A673 (cell line): ENCODE results near the gene SRSF4. TPM values are rescaled to one million over a fixed set of nuclear protein-coding genes. Genes with fewer than 3 reads are reported as not detected.

Source experiments
- BruUV-seq: library from RNA; stranded (reverse); fragments of 400-500 nt; replicated peaks from 2 replicates; lab custom pipeline; 2021; lab: Mats Ljungman, UMichigan
- CTCF ChIA-PET: fragments of 300-600 bp; sonication (Branson Sonifier 250); formaldehyde crosslinking; loops from one replicate; lab custom pipeline; 2022; ENCODE audit warnings: antibody characterized with exemption; lab: Charles Lee
- POLR2A ChIA-PET: fragments of 300-600 bp; sonication (Branson Sonifier 250); formaldehyde crosslinking; loops from one replicate; lab custom pipeline; 2022; ENCODE audit warnings: antibody characterized with exemption; ENCODE audit not compliant: low non-redundant PET; lab: Charles Lee
- DNase-seq: peaks from one replicate; pipeline ENCODE4 v3.0.0-alpha.2; 2015; ENCODE audit warnings: low spot score
- H3K27ac ChIP-seq: fragments of 200-600 bp; sonication (generic); 2 replicates; pipeline ENCODE4 v1.5.1; 2016; ENCODE audit warnings: mixed run types, low read depth, mild to moderate bottlenecking, mixed read lengths, antibody characterized with exemption, low read length; ENCODE audit not compliant: poor library complexity, severe bottlenecking
- H3K27me3 ChIP-seq: fragments of 200-600 bp; sonication (generic); replicated peaks from 2 replicates; pipeline ENCODE4 v1.6.1; 2017; ENCODE audit warnings: mixed run types, low read depth, mild to moderate bottlenecking, mixed read lengths, antibody characterized with exemption, low read length; ENCODE audit not compliant: insufficient read depth, poor library complexity
- H3K36me3 ChIP-seq: fragments of 200-600 bp; sonication (generic); 2 replicates; pipeline ENCODE4 v1.6.1; 2016; ENCODE audit warnings: mixed run types, mild to moderate bottlenecking, mixed read lengths, antibody characterized with exemption, low read length; ENCODE audit not compliant: insufficient read depth, poor library complexity, severe bottlenecking
- H3K4me1 ChIP-seq: fragments of 200-600 bp; sonication (generic); 2 replicates; pipeline ENCODE4 v1.6.1; 2017; ENCODE audit warnings: mixed run types, mild to moderate bottlenecking, mixed read lengths, antibody characterized with exemption, low read length; ENCODE audit not compliant: insufficient read depth, poor library complexity, severe bottlenecking
- H3K4me3 ChIP-seq: fragments of 200-600 bp; sonication (generic); 2 replicates; pipeline ENCODE4 v1.5.1; 2016; ENCODE audit warnings: low read depth, mixed run types, mild to moderate bottlenecking, mixed read lengths, low read length; ENCODE audit not compliant: poor library complexity, severe bottlenecking
- H3K9me3 ChIP-seq: fragments of 200-600 bp; sonication (generic); 2 replicates; pipeline ENCODE4 v1.6.1; 2016; ENCODE audit warnings: mixed run types, low read depth, mild to moderate bottlenecking, mixed read lengths, antibody characterized with exemption, low read length; ENCODE audit not compliant: poor library complexity, severe bottlenecking
- CTCF ChIP-seq: fragments of 300-800, 200-600 bp; sonication (generic); conservative IDR thresholded peaks from 2 replicates; pipeline ENCODE4 v1.5.1; 2017; ENCODE audit warnings: low read depth, mild to moderate bottlenecking, antibody characterized with exemption, low read length, moderate library complexity, mixed read lengths
- EZH2 ChIP-seq: fragments of 200-600 bp; sonication (generic); IDR thresholded peaks from 2 replicates; pipeline ENCODE4 v1.6.1; 2017; ENCODE audit warnings: borderline replicate concordance, low read depth, mild to moderate bottlenecking, mixed read lengths, antibody characterized with exemption, low read length; ENCODE audit not compliant: poor library complexity, severe bottlenecking
- intact Hi-C: fragments of 100-400 bp; cut with micrococcal nuclease; formaldehyde crosslinking; loops from one replicate; pipeline ENCODE4 v1.10.0; 2022; ENCODE audit not compliant: unreplicated experiment
- total RNA-seq: library from RNA; stranded (reverse); gene quantifications from 2 replicates; pipeline ENCODE4 v1.2.3, GENCODE V29; 2021

SRSF4 gene
- total RNA-seq, 1 experiment from 2014 or later = 116 TPM

- TF ChIP-seq EZH2 (no peak), CTCF (no peak)
- no peak for DNase-seq
- ChIA-PET POLR2A (no interaction called here), CTCF (no interaction called here)
- Histone ChIP-seq H3K36me3 (peaks cover 81% of the 10 kb centered on the region), H3K4me3 (no peak overlapping the region), H3K27ac (no peak overlapping the region), H3K9me3 (no peaks in the 10 kb centered on the region), H3K27me3 (no peaks in the 10 kb centered on the region), H3K4me1 (no peaks in the 10 kb centered on the region)
- no TSS peak for BruUV-seq
- intact Hi-C loops = no loop called here
These were observed 32.8 kb downstream of the SRSF4 start for GRCh38 chr1:29148656-29149491.

- Histone ChIP-seq H3K27me3 (no peaks in the 10 kb centered on the region), H3K9me3 (no peaks in the 10 kb centered on the region), H3K27ac (no peak overlapping the region), H3K4me3 (no peak overlapping the region), H3K36me3 (peaks cover 53% of the 10 kb centered on the region), H3K4me1 (no peaks in the 10 kb centered on the region)
- ChIA-PET CTCF (no interaction called here), POLR2A (no interaction called here)
- no peak for DNase-seq
- intact Hi-C loops = no loop called here
- BruUV-seq = no TSS peak
- no peak for TF ChIP-seq EZH2
- no peak for TF ChIP-seq CTCF
These were observed 35.8 kb downstream of the SRSF4 start for GRCh38 chr1:29145739-29146437.

- BruUV-seq = no TSS peak
- peaks cover 38% of the 10 kb centered on the region for H3K36me3 ChIP-seq
- H3K27ac ChIP-seq = no peak overlapping the region
- H3K27me3 ChIP-seq = no peaks in the 10 kb centered on the region
- no peak for TF ChIP-seq EZH2
- no peaks in the 10 kb centered on the region for H3K4me1 ChIP-seq
- ChIA-PET POLR2A (no interaction called here), CTCF (interaction anchor here (0.6 kb wide), 1 partner anchor 53 kb away, joined by 4 read pairs; no protein-coding TSS in a partner anchor)
- DNase-seq = no peak
- H3K4me3 ChIP-seq = no peak overlapping the region
- intact Hi-C loops = no loop called here
- H3K9me3 ChIP-seq = no peaks in the 10 kb centered on the region
These were observed 37.5 kb downstream of the SRSF4 start for GRCh38 chr1:29144178-29144577.
